Stimulated activated naive CD8-positive, alpha-beta T cell treated with anti-CD3 and anti-CD28 coated beads, Interleukin-15, Interleukin-2, amounts not matched to agents 100 ng/mL and 50 ng/mL, for 24 hours (primary cell): ENCODE measurements around the gene SHC1.
"Not testable (repeated sequence)": the region's sequence is repeated elsewhere in the genome, so short reads cannot be mapped to it uniquely, and the experiment has no call there.

Experiments used
- H3K27ac Mint-ChIP-seq: one replicate; pipeline ENCODE4 v1.8.0; 2021; ENCODE audit warnings: mild to moderate bottlenecking, mixed read lengths
- H3K27me3 Mint-ChIP-seq: one replicate; pipeline ENCODE4 v1.8.0; 2021; ENCODE audit warnings: mixed read lengths
- H3K36me3 Mint-ChIP-seq: one replicate; pipeline ENCODE4 v1.8.0; 2021; ENCODE audit warnings: low read depth, mixed read lengths
- H3K4me1 Mint-ChIP-seq: one replicate; pipeline ENCODE4 v1.8.0; 2021; ENCODE audit warnings: low read depth, mixed read lengths
- H3K4me3 Mint-ChIP-seq: one replicate; pipeline ENCODE4 v1.8.0; 2021; ENCODE audit warnings: mild to moderate bottlenecking, mixed read lengths
- H3K9me3 Mint-ChIP-seq: one replicate; pipeline ENCODE4 v1.8.0; 2021; ENCODE audit warnings: mixed read lengths

SHC1 gene

DNA sequence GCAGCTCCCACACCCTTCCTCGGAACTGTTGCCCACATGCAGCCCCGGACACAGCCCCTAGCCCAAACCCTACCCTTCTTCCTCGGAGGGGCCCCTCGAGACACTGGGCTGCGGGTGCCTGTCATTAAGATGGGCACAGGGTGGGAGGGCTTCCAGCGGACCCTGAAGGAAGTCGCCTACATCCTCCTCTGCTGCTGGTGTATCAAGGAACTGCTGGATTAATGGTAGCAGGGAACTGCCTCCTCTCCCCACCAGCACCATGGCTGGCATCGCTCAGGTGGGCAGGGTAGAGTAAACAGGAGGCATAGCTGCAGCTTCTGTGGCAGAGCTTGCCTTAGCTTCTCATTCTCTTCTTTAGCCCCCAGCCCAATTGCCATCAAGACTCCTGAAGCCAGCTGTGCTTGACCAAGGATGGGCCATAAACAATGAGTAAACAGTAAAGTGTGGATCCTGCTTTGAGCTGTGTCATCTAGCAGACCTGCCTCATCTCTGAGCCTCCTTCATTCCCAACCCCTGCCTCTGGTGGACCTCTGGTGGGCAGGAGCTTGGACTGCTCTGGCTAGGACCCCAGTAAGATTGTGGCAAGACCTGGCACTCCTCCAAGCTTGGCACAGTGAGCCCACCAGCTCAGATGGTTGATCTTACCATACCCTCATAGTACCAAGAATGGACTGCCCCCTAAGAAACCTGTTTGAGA lies 23.2 kb upstream of the SHC1 start, which contains the start of gene LENEP:
LENEP (plus strand) TSS at position 15 of the 697 bp plus-strand sequence; CDS start at position 37, 22 bp downstream.
- no peak within 1 kb of the TSS for H3K27ac Mint-ChIP-seq
- H3K4me3 Mint-ChIP-seq, result no peak within 1 kb of the TSS
- no peaks in the 10 kb centered on the region for H3K9me3 Mint-ChIP-seq
- peaks cover 21% of the 10 kb centered on the region for H3K36me3 Mint-ChIP-seq
- peaks cover 7% of the 10 kb centered on the region for H3K27me3 Mint-ChIP-seq
- peaks cover 14% of the 10 kb centered on the region for H3K4me1 Mint-ChIP-seq

DNA sequence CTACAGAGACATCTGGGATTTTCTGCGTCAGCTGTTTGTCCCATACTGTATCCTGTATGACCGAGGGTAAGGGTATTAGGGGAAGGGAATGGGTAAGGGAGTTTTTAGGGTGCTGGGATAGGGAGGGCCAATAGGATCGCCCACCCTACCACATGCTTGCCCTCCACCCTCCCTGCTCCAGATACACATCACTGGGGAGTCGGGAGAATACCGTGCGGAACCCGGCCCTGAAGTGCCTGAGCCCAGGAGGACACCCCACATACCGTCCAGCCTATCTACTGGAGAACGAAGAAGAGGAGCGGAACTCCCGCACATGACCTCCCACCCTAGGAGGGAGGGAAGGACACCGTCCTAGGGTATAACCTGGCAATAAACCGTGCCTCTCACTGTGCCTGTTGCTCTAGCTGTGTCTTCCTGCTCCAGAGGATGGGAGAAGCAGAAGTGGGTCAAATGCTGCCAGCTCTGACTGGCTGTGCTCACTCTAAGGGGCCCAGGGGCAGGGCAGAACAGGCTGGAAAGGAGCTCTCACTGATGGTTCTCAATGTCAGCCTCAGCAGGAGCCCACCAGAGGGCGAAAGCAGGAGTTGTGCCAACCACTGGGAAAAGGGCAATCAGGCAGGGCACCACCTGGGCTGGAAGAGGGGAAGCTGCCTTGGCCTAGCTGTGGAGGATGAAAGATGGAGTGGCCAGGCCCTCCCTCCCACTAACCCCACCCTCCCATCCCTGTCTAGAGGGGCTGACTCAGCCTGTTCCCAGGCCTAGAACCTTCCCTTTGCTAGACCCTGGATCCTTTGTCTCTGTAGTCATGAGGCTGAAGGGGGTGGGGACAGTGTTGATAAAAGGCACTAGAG lies 22.4 kb upstream of the SHC1 start:
- Mint-ChIP-seq H3K4me1 (peaks cover 8% of the 10 kb centered on the region), H3K27ac (no peak overlapping the region), H3K36me3 (peaks cover 28% of the 10 kb centered on the region), H3K27me3 (peaks cover 7% of the 10 kb centered on the region), H3K4me3 (no peak overlapping the region), H3K9me3 (no peaks in the 10 kb centered on the region)

DNA sequence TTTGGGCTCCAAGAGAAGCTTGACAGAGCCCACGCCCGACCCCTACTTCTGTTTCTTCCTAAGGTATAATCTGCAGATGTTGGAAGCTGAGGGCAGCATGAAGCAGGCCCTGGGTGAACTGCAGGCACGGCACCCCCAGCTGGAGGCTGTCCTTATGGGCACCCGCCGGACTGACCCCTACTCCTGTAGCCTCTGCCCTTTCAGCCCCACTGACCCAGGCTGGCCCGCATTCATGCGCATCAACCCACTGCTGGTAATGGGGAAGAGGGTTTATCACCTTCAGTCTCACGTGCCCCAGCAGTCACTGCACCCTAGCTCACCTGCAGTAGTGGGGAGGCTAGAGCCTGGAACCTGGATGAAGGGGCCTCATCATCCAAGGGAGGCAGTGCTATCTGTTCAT lies 19.7 kb upstream of the SHC1 start:
- Mint-ChIP-seq H3K9me3 (no peaks in the 10 kb centered on the region), H3K27me3 (no peaks in the 10 kb centered on the region), H3K27ac (no peak overlapping the region), H3K36me3 (peaks cover 35% of the 10 kb centered on the region), H3K4me3 (no peak overlapping the region), H3K4me1 (peaks cover 3% of the 10 kb centered on the region)

GRCh38 chr1:154989195-154989860 lies 18.8 kb upstream of the SHC1 start:
- H3K4me3 Mint-ChIP-seq, result no peak overlapping the region
- H3K27ac Mint-ChIP-seq, result no peak overlapping the region
- H3K27me3 Mint-ChIP-seq, result no peaks in the 10 kb centered on the region
- H3K36me3 Mint-ChIP-seq, result peaks cover 35% of the 10 kb centered on the region
- no peaks in the 10 kb centered on the region for H3K9me3 Mint-ChIP-seq
- H3K4me1 Mint-ChIP-seq, result peaks cover 8% of the 10 kb centered on the region

- Mint-ChIP-seq H3K27me3 (no peaks in the 10 kb centered on the region), H3K4me3 (no peak overlapping the region), H3K36me3 (peaks cover 35% of the 10 kb centered on the region), H3K27ac (no peak overlapping the region), H3K4me1 (peaks cover 14% of the 10 kb centered on the region), H3K9me3 (no peaks in the 10 kb centered on the region)
These were observed 17.8 kb upstream of the SHC1 start for GRCh38 chr1:154988058-154988954.

DNA sequence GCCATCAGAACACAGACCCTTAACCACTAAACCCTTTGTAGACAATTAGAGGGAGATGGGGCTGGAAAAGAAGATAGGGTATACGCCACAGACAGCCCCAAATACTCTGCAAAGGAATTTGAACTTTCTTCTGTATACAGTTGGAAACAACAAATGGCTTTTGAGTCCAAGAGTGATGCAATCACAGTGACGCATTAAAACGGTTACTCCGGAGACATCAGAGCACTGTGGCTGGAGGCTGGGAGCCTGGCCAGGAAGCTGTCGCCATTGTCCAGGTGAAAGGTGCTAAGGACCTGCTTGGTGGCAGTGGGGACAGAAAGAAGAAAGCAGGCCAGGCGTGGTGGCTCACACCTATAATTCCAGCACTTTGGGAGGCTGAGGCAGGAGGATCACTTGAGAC lies 16.8 kb upstream of the SHC1 start:
- Mint-ChIP-seq H3K27me3 (no peaks in the 10 kb centered on the region), H3K27ac (no peak overlapping the region)

GRCh38 chr1:154986736-154987135 lies 16.2 kb upstream of the SHC1 start:
- not testable (repeated sequence) for H3K4me3 Mint-ChIP-seq, H3K9me3 Mint-ChIP-seq, H3K27ac Mint-ChIP-seq, H3K27me3 Mint-ChIP-seq
- peaks cover 14% of the 10 kb centered on the region for H3K4me1 Mint-ChIP-seq
- H3K36me3 Mint-ChIP-seq, result peaks cover 35% of the 10 kb centered on the region

More for the DNA sequence above, 16.8 kb upstream of the SHC1 start:
- Mint-ChIP-seq H3K4me1 (peaks cover 14% of the 10 kb centered on the region), H3K4me3 (no peak overlapping the region), H3K36me3 (peaks cover 35% of the 10 kb centered on the region), H3K9me3 (no peaks in the 10 kb centered on the region)

GRCh38 chr1:154983776-154984466 lies 13.4 kb upstream of the SHC1 start:
- Mint-ChIP-seq H3K4me1 (peaks cover 14% of the 10 kb centered on the region), H3K27ac (no peak overlapping the region), H3K36me3 (peaks cover 30% of the 10 kb centered on the region), H3K27me3 (no peaks in the 10 kb centered on the region), H3K9me3 (no peaks in the 10 kb centered on the region), H3K4me3 (no peak overlapping the region)

DNA sequence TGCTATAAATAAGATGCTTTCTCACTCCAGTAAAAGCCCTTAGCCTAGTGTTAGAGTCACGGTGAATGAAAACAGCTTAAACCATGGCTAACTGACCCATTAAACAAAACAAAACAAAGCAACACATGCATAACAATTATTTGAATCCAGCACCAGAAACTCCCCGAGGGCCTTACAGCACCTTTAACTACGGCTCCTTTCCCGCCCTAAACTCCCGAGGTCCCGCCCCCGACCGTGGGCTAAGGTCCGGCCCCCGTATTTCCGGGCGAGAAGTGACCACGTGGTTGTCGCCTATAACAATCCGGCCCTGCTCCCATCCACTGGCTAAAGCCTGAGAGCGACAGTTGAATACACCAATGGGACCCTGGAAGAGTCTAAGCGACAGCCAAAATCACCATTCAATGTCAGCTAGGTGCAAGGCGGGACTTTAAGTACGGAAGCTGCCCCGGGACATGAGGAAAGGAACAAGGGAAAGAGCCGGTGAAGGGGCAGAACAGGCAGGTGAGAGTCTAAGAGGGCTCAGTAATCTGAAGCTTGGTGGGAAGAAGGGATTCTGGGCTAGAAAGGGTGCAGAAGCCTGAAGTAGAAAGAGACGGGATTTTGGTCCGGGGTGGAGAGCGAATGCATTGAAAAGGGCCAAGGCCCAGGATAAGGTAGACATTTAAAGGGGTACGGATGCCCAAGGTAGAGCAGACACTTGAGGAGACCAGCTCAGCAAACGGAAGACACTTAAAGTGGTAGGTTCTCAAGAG lies 12.5 kb upstream of the SHC1 start, which contains the start of gene FLAD1:
FLAD1 (plus strand) TSS at position 448 of the 752 bp plus-strand sequence. CDS start 351 bp downstream, outside the sequence.
- H3K27ac Mint-ChIP-seq, result no peak within 1 kb of the TSS

DNA sequence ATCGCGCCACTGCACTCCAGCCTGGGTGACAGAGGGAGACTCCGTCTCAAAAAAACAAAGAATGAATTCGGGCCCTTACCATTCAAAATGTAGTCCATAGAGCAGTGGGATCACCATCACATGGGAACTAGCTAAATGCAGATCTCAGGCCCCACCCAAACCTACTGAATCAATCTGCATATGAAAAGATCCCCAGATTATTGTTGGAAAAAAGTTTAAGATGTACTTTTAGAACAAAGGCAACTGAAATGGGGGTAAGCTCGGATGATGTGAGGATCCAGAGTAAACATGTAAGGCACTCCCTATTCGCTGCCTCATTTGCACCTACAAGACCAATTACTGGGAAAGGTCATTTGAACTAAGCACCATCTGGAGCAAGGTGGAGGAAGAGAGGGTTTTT lies 11.8 kb upstream of the SHC1 start:
- Mint-ChIP-seq H3K9me3 (no peaks in the 10 kb centered on the region), H3K27me3 (no peaks in the 10 kb centered on the region), H3K27ac (no peak overlapping the region), H3K36me3 (peaks cover 30% of the 10 kb centered on the region), H3K4me3 (no peak overlapping the region), H3K4me1 (peaks cover 20% of the 10 kb centered on the region)

More for the DNA sequence above, 12.5 kb upstream of the SHC1 start, which contains the start of gene FLAD1:
- no peaks in the 10 kb centered on the region for H3K9me3 Mint-ChIP-seq
- H3K36me3 Mint-ChIP-seq, result peaks cover 29% of the 10 kb centered on the region
- no peaks in the 10 kb centered on the region for H3K27me3 Mint-ChIP-seq
- no peak within 1 kb of the TSS for H3K4me3 Mint-ChIP-seq
- H3K4me1 Mint-ChIP-seq, result peaks cover 14% of the 10 kb centered on the region

DNA sequence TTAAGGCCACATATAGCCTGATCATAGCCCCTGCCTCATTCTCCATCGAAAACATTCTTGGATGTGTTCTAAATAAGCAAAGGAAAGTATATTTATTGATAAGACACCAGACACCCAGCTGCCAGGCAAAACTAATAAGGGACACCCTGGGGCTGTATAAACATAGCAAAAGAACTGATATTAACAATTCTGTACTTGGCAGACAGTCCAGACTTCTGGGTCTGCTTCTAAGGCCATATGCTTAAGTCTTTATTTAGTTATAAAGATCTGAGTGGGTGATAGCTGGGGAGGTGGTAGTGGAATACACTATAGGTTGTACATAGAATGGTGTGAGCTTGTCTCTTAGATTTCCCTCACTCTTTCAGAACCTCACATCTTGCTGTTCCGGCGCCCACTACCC lies 7.8 kb upstream of the SHC1 start:
- no peaks in the 10 kb centered on the region for H3K27me3 Mint-ChIP-seq
- peaks cover 26% of the 10 kb centered on the region for H3K36me3 Mint-ChIP-seq
- peak overlapping the region; percentile 24 for H3K27ac Mint-ChIP-seq
- peaks cover 7% of the 10 kb centered on the region for H3K4me1 Mint-ChIP-seq
- H3K4me3 Mint-ChIP-seq, result no peak overlapping the region
- no peaks in the 10 kb centered on the region for H3K9me3 Mint-ChIP-seq

DNA sequence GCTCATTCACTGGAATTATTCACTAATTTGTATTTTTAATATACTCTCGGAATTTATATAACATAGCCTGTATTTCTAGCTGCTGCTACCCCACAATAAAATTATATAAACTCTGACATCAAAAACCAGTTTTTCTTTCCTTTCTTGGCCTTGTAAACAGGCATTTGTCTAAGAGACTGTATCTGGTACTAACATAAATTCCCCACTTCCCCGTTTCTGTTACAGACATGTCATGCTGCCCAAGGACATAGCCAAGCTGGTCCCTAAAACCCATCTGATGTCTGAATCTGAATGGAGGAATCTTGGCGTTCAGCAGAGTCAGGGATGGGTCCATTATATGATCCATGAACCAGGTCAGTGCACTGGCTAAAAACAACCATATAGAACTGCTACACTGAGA lies 7.2 kb upstream of the SHC1 start:
- Mint-ChIP-seq H3K36me3 (peaks cover 26% of the 10 kb centered on the region), H3K4me1 (peaks cover 11% of the 10 kb centered on the region)
- not testable (repeated sequence) for H3K9me3 Mint-ChIP-seq, H3K4me3 Mint-ChIP-seq, H3K27ac Mint-ChIP-seq, H3K27me3 Mint-ChIP-seq

DNA sequence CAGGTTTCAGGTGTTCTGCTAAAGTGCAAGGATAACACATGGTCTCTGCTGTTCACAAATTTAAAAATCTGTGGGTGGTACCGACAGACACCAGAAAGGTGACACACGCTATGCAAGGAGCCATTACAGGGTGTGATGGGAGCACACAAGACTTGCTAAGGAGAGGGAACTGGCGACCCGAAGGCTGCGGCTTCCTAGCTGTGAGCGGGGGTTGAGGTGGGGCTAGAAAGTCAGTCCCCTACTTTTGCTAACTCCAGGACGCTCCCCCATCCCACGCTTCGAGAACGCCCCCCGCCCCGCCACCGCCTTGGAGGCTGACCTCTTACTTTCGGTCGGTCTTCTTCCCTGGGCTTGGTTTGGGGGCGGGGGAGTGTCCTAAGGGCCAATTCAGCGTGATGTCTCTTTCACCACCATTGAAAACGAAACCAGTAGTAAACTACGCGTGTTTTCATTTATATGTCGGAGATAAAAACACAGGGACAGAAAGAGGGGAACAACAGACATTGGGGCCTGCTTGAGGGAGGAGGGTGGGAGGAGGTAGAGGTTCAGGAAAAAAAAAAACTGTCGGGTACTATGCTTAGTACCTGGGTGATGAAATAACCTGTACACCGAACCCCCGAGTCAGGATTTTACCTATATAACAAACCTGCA lies 5.0 kb upstream of the SHC1 start:
- peaks cover 32% of the 10 kb centered on the region for H3K4me1 Mint-ChIP-seq
- H3K36me3 Mint-ChIP-seq, result peaks cover 29% of the 10 kb centered on the region
- no peaks in the 10 kb centered on the region for H3K27me3 Mint-ChIP-seq
- H3K9me3 Mint-ChIP-seq, result no peaks in the 10 kb centered on the region
- H3K27ac Mint-ChIP-seq, result no peak overlapping the region
- H3K4me3 Mint-ChIP-seq, result no peak overlapping the region
